Trophoblast cell (in vitro differentiated cells and primary cell): ENCODE data around the gene FAM120A.

Experiments used
- DNase-seq, 2 donors: peaks; one replicate each; pipeline ENCODE4 v3.0.0-alpha.2; 2016
- H2AFZ ChIP-seq: 2 replicates; pipeline ENCODE4 v1.6.1; 2013; ENCODE audit warnings: low read length, moderate library complexity, mild to moderate bottlenecking; ENCODE audit not compliant: insufficient read depth, poor library complexity
- H2AK5ac ChIP-seq: 2 replicates; pipeline ENCODE4 v1.6.1; 2013; ENCODE audit warnings: mild to moderate bottlenecking, low read length
- H2BK120ac ChIP-seq: 2 replicates; pipeline ENCODE4 v1.6.1; 2013; ENCODE audit warnings: low read length, mild to moderate bottlenecking, moderate library complexity; ENCODE audit not compliant: insufficient read depth, poor library complexity
- H2BK12ac ChIP-seq: 2 replicates; pipeline ENCODE4 v1.6.1; 2013; ENCODE audit warnings: mild to moderate bottlenecking, low read length, moderate library complexity
- H2BK5ac ChIP-seq: 2 replicates; pipeline ENCODE4 v1.6.1; 2013; ENCODE audit warnings: low read length, low read depth, moderate library complexity, mild to moderate bottlenecking; ENCODE audit not compliant: poor library complexity
- H3K14ac ChIP-seq: 2 replicates; pipeline ENCODE4 v1.6.1; 2013; ENCODE audit warnings: mild to moderate bottlenecking, low read length
- H3K18ac ChIP-seq: 2 replicates; pipeline ENCODE4 v1.6.1; 2013; ENCODE audit warnings: mild to moderate bottlenecking, low read length
- H3K23ac ChIP-seq: 2 replicates; pipeline ENCODE4 v1.6.1; 2013; ENCODE audit warnings: low read length
- H3K27ac ChIP-seq: 2 replicates; pipeline ENCODE4 v1.5.1; 2013; ENCODE audit warnings: low read depth, mild to moderate bottlenecking, inconsistent platforms, low read length, moderate library complexity
- H3K27me3 ChIP-seq: 2 replicates; pipeline ENCODE4 v1.6.1; 2013; ENCODE audit warnings: inconsistent platforms, mild to moderate bottlenecking, low read length, moderate library complexity; ENCODE audit not compliant: insufficient read depth
- H3K36me3 ChIP-seq, 2 experiments: 1 replicate in 1 of 2; 2 replicates in 1 of 2; pipeline ENCODE4 v1.6.1; 2013; ENCODE audit warnings: low read length in 2 of 2, mild to moderate bottlenecking in 2 of 2, moderate library complexity in 1 of 2; ENCODE audit not compliant: insufficient read depth in 2 of 2, control insufficient read depth in 1 of 2
- H3K4ac ChIP-seq: 2 replicates; pipeline ENCODE4 v1.6.1; 2013; ENCODE audit warnings: low read depth, mild to moderate bottlenecking, low read length, moderate library complexity
- H3K4me1 ChIP-seq, 2 experiments: 1 replicate in 1 of 2; 2 replicates in 1 of 2; pipeline ENCODE4 v1.6.1; 2013; ENCODE audit warnings: low read length in 2 of 2, mild to moderate bottlenecking in 2 of 2, moderate library complexity in 1 of 2; ENCODE audit not compliant: insufficient read depth in 2 of 2, control insufficient read depth in 1 of 2
- H3K4me2 ChIP-seq: 2 replicates; pipeline ENCODE4 v1.6.1; 2013; ENCODE audit warnings: inconsistent platforms, mild to moderate bottlenecking, low read length, moderate library complexity
- H3K4me3 ChIP-seq: 2 replicates; pipeline ENCODE4 v1.5.1; 2013; ENCODE audit warnings: mild to moderate bottlenecking, low read depth, low read length, inconsistent platforms
- H3K79me1 ChIP-seq: one replicate; pipeline ENCODE4 v1.6.1; 2013; ENCODE audit warnings: low read length
- H3K79me2 ChIP-seq: 2 replicates; pipeline ENCODE4 v1.6.1; 2013; ENCODE audit warnings: low read length, mild to moderate bottlenecking; ENCODE audit not compliant: control insufficient read depth, insufficient read depth, poor library complexity
- H3K9ac ChIP-seq: 2 replicates; pipeline ENCODE4 v1.6.1; 2013; ENCODE audit warnings: mild to moderate bottlenecking, low read length
- H3K9me3 ChIP-seq: 2 replicates; pipeline ENCODE4 v1.6.1; 2013; ENCODE audit warnings: low read depth, mild to moderate bottlenecking, control low read depth, inconsistent platforms, low read length; ENCODE audit not compliant: insufficient read depth
- H4K12ac ChIP-seq: 2 replicates; pipeline ENCODE4 v1.6.1; 2013; ENCODE audit warnings: low read depth, mild to moderate bottlenecking, low read length, moderate library complexity
- H4K8ac ChIP-seq: 2 replicates; pipeline ENCODE4 v1.6.1; 2013; ENCODE audit warnings: low read depth, mild to moderate bottlenecking, low read length, moderate library complexity
- H4K91ac ChIP-seq: one replicate; pipeline ENCODE4 v1.6.1; 2013; ENCODE audit warnings: low read depth, mild to moderate bottlenecking, low read length, moderate library complexity
- WGBS: extraction: QIAGEN DNeasy Blood & Tissue Kit; methylation state at CpG from one replicate; pipeline ENCODE4 v1.1.7; 2013; ENCODE audit warnings: missing lambda C conversion rate; ENCODE audit not compliant: insufficient read length, insufficient coverage; ENCODE audit errors: extremely low coverage; 5-methylcytosine and 5-hydroxymethylcytosine counted together

The FAM120A gene

DNA sequence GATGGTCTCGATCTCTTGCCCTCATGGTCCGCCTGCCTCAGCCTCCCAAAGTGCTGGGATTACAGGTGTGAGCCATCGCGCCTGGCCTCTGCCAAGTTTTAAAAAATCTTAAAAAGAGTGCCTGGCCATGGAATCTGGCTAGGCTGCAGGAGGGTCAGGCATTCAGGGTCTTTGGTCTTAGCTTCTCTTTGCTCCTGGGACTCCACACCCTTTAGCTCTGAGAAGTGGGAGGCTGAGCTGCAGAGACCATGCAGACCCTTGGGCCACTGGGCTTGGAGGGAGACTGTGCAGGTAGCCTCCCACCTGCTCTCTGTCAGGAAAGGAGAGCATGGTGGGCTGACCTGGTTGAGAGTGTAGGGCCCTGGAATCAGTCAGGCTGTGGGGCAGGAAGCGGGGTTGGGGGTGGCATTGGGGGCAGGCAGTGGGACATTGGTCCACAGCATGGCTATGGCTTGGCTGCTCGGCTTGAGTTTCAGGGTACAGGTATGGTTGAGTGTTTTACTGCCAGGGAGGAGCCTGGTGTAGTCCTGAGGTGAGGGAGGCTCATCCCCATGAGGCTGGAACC, 145.7 kb downstream of the FAM120A start:
- Histone ChIP-seq H2AFZ (no peak overlapping the region), H3K9me3 (peaks cover 6% of the 10 kb centered on the region), H3K36me3 (peaks cover 0 to 2% of the 10 kb centered on the region in 2 experiments), H4K91ac (no peak overlapping the region), H3K4me1 (peaks cover 0 to 7% of the 10 kb centered on the region in 2 experiments), H3K23ac (no peak overlapping the region), H4K8ac (no peak overlapping the region), H2AK5ac (no peak overlapping the region), H3K4ac (no peak overlapping the region), H3K18ac (no peak overlapping the region), H4K12ac (no peak overlapping the region), H3K4me3 (no peak overlapping the region), H3K27ac (no peak overlapping the region), H2BK12ac (no peak overlapping the region), H3K9ac (no peak overlapping the region), H3K14ac (no peak overlapping the region), H2BK120ac (no peak overlapping the region), H2BK5ac (no peak overlapping the region), H3K79me1 (no peaks in the 10 kb centered on the region), H3K4me2 (no peak overlapping the region), H3K79me2 (no peaks in the 10 kb centered on the region), H3K27me3 (no peaks in the 10 kb centered on the region)
- no peak for DNase-seq
- WGBS: no CpG with 5 or more reads among the region's 6 CpGs

DNA sequence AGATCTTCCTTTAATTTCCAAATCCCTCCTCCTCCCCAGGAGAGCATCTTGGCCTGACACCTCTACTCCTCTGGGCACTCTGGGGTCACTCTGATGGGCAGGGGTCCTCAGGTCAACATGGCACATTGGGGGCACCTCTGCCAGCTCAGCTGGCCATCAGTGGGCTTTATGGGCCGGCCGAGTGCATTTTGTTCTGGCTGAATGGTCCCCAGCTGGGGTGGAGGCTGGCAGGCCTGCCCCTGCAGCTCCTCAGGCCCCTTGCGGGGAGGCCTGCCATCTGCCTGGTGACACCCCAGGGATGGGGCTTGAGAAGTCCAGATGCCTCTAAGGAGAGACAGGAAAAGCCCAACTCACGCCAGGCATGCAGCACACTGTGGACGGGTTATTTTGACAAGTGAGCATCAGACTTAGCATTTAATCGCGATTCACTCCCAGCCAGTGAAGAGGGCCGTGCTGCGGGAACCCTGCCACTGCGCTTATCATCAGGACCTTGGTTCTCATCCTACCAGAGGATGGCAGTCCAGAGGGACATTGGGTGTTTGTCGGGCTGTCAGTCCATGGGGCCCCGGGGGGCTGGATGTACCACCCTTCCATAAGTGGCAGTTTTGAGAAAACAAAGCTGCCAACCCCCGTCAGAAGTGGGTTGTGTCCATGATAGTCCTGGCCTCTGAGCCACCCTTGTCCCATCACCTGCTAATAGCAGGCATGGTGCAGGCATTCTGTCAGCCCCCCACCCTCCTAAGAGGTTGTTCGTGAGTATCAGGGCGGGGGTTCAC, 146.6 kb downstream of the FAM120A start:
- H2BK12ac ChIP-seq: no peak overlapping the region
- no peak overlapping the region for H3K27ac ChIP-seq
- H3K79me1 ChIP-seq: no peaks in the 10 kb centered on the region
- WGBS: no CpG with 5 or more reads among the region's 15 CpGs
- peaks cover 0 to 7% of the 10 kb centered on the region in 2 experiments for H3K4me1 ChIP-seq
- no peak overlapping the region for H4K91ac ChIP-seq
- no peak overlapping the region for H3K14ac ChIP-seq
- H3K9me3 ChIP-seq: peaks cover 6% of the 10 kb centered on the region
- no peak overlapping the region for H3K4me3 ChIP-seq
- no peaks in the 10 kb centered on the region for H3K27me3 ChIP-seq
- H4K12ac ChIP-seq: no peak overlapping the region
- no peak overlapping the region for H3K23ac ChIP-seq
- H3K4ac ChIP-seq: no peak overlapping the region
- H4K8ac ChIP-seq: no peak overlapping the region
- no peak overlapping the region for H3K18ac ChIP-seq
- H3K4me2 ChIP-seq: no peak overlapping the region
- no peak overlapping the region for H2AK5ac ChIP-seq
- peaks cover 0 to 2% of the 10 kb centered on the region in 2 experiments for H3K36me3 ChIP-seq
- no peaks in the 10 kb centered on the region for H3K79me2 ChIP-seq
- H2AFZ ChIP-seq: no peak overlapping the region
- DNase-seq: no peak
- no peak overlapping the region for H2BK120ac ChIP-seq
- H3K9ac ChIP-seq: no peak overlapping the region
- H2BK5ac ChIP-seq: no peak overlapping the region

DNA sequence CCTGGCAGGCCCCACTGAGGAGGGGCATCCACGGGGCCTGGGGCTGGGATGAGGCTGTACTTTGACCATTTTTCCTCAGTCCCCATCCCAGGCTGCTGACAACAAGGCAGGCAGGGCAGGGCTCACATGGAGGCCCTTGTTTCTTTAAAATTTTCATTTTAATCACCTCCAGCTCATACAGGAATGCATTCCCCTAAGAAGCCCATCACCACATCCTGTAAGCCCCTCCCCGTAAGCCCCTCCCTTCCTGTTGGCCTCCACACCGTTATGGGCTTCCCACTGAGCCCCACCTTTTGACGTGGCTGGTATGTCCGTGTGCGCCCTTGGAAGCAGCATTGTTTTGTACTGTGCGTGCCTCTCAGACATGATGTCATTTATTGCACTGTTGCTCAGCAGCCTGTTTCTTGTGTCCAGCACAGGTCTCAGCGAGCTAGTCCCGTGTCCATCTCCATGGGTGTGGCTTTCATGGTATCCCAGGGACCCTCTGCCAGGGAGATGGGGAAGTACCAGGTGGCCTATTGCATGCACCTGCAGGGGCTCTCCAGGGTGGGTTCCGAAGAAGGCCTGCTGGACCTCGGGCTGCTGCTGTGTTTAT, 147.3 kb downstream of the FAM120A start:
- H3K4me2 ChIP-seq: no peak overlapping the region
- H2AK5ac ChIP-seq: no peak overlapping the region
- H4K91ac ChIP-seq: no peak overlapping the region
- H3K18ac ChIP-seq: no peak overlapping the region
- no peak overlapping the region for H3K4me3 ChIP-seq
- H3K9ac ChIP-seq: no peak overlapping the region
- H2AFZ ChIP-seq: no peak overlapping the region
- H3K36me3 ChIP-seq: peaks cover 0 to 2% of the 10 kb centered on the region in 2 experiments
- H4K12ac ChIP-seq: no peak overlapping the region
- no peak overlapping the region for H3K27ac ChIP-seq
- no CpG with 5 or more reads among the region's 11 CpGs for whole genome bisulfite sequencing
- no peaks in the 10 kb centered on the region for H3K79me1 ChIP-seq
- no peak for DNase-seq
- no peaks in the 10 kb centered on the region for H3K79me2 ChIP-seq
- H3K4ac ChIP-seq: no peak overlapping the region
- H3K23ac ChIP-seq: no peak overlapping the region
- H2BK12ac ChIP-seq: no peak overlapping the region
- H3K27me3 ChIP-seq: no peaks in the 10 kb centered on the region
- H3K9me3 ChIP-seq: peaks cover 6% of the 10 kb centered on the region
- no peak overlapping the region for H2BK5ac ChIP-seq
- H4K8ac ChIP-seq: no peak overlapping the region
- no peak overlapping the region for H2BK120ac ChIP-seq
- H3K14ac ChIP-seq: no peak overlapping the region
- peaks cover 0 to 7% of the 10 kb centered on the region in 2 experiments for H3K4me1 ChIP-seq

DNA sequence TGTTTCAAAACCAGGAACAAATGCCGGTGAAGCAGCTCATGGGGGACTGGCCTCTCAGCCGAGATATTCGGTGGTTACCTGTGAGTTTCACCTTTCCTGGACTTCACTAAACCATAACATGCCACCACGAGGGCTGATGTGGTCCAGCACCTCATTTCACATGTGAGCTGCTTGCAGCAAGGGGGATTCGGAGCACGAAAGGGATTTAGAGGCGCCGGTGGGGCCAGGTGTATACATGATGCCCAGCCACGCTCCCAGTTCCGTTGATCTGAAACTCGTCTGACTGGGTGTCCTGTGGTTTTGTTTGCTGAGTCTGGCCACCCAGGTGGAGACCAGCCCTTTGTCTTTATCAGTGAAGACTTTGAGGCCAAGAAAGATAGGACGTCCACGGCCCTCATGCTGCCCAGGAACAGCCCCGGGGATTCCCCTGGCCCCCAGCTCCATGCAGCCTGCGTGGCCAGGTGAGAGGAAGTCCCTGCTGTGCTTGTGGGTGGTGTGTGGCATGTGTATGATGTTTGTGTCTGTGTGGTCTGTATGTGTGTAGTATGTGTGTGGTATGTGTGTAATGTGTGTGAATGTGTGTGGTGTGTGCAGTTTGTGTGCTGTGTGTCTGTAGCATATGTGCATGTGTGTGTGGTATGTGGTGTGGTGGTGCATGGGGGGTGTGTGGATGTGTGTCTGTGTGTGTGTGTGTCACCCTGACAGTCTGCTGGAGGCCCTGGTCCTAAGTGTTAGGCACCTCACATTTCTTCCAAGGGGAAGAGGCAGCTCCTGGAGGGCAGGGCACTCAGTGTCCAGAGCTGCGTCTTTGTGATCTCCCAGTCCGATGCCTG, 148.3 kb downstream of the FAM120A start:
- no CpG with 5 or more reads among the region's 17 CpGs for WGBS
- Histone ChIP-seq H3K27me3 (no peaks in the 10 kb centered on the region), H3K9ac (no peak overlapping the region), H3K4ac (no peak overlapping the region), H3K79me2 (no peaks in the 10 kb centered on the region), H2AFZ (no peak overlapping the region), H3K79me1 (no peaks in the 10 kb centered on the region), H2AK5ac (no peak overlapping the region), H2BK5ac (no peak overlapping the region), H3K18ac (no peak overlapping the region), H2BK12ac (no peak overlapping the region), H4K12ac (no peak overlapping the region), H3K4me1 (peaks cover 0 to 7% of the 10 kb centered on the region in 2 experiments), H3K4me3 (peak overlapping the region; percentile 44), H3K14ac (no peak overlapping the region), H4K91ac (no peak overlapping the region), H3K9me3 (peaks cover 6% of the 10 kb centered on the region), H3K27ac (no peak overlapping the region), H3K23ac (peak overlapping the region; percentile 90), H2BK120ac (no peak overlapping the region), H3K4me2 (no peak overlapping the region), H3K36me3 (peaks cover 0 to 2% of the 10 kb centered on the region in 2 experiments), H4K8ac (no peak overlapping the region)
- DNase-seq: no peak
